K562 (cell line): ENCODE results near the gene FGF5.

Source experiments
- CREB1 ChIP-seq, 2 experiments: sonication (generic) in 1 of 2; formaldehyde crosslinking in 1 of 2; IDR thresholded peaks; 2 replicates each; pipeline versions ENCODE4 v1.6.1 to v1.8.0; 2012 to 2022; ENCODE audit warnings: inconsistent platforms in 1 of 2, mild to moderate bottlenecking in 1 of 2, missing genetic modification reagents in 1 of 2, moderate library complexity in 1 of 2
- IRF9 ChIP-seq: fragments of 450-650 bp; IDR thresholded peaks from 2 replicates; pipeline ENCODE4 v1.6.1; 2016; ENCODE audit warnings: missing biosample characterization, missing genetic modification characterization
- MCM5 ChIP-seq: fragments of 450-650 bp; IDR thresholded peaks from 2 replicates; pipeline ENCODE4 v1.6.1; 2016; ENCODE audit warnings: low read depth
- MEIS2 ChIP-seq: fragments of 450-650 bp; IDR thresholded peaks from 2 replicates; pipeline ENCODE4 v1.6.1; 2014; ENCODE audit warnings: mild to moderate bottlenecking; ENCODE audit not compliant: partially characterized antibody
- RCOR1 ChIP-seq, 2 experiments: IDR thresholded peaks; 2 replicates each; pipeline ENCODE4 v1.6.1; 2012; ENCODE audit warnings: low read depth in 2 of 2, low read length in 2 of 2, borderline replicate concordance in 1 of 2, improper control_type of control experiment in 1 of 2
- SLC30A9 ChIP-seq: fragments of 250-450 bp; sonication (Bioruptor Pico); IDR thresholded peaks from 2 replicates; pipeline ENCODE4 v1.8.0; 2022; ENCODE audit warnings: mild to moderate bottlenecking, moderate library complexity

- TF ChIP-seq IRF9 (tag) (no peak), RCOR1 (IDR thresholded peaks at IDR 0.05; ENCODE audit: borderline replicate concordance in 1 of 2, low read depth in 2 of 2, low read length in 2 of 2) (no peak), MCM5 (no peak), MEIS2 (no peak), SLC30A9 (CRISPR knock-in tag) (no peak), CREB1 (IDR thresholded peaks at IDR 0.05) (no peak), CREB1 (CRISPR knock-in tag; IDR thresholded peaks at IDR 0.05) (no peak)
These were observed 5.3 kb downstream of the FGF5 start for GRCh38 chr4:80271801-80272200.
